ENCODE results near the gene IZUMO4. TPM values are rescaled to one million over a fixed set of nuclear protein-coding genes. Genes with fewer than 3 reads are reported as not detected.
"Not testable (repeated sequence)": the region's sequence is repeated elsewhere in the genome, so short reads cannot be mapped to it uniquely, and the experiment has no call there.

The IZUMO4 gene
- total RNA-seq, 1 experiment from 2014 or later, result 1.3 TPM

GRCh38 chr19:2081873-2082810, 14.6 kb upstream of the IZUMO4 start:
- DNase-seq (ENCODE audit: low spot score), result no peak

- DNase-seq (ENCODE audit: low spot score), result no peak
These were observed 13.4 kb upstream of the IZUMO4 start for GRCh38 chr19:2083174-2083854.

GRCh38 chr19:2084993-2085720, 11.6 kb upstream of the IZUMO4 start:
- DNase-seq (ENCODE audit: low spot score), result peak; percentile 71

GRCh38 chr19:2086695-2087620, 9.8 kb upstream of the IZUMO4 start:
- not testable (repeated sequence) for DNase-seq (ENCODE audit: low spot score)

GRCh38 chr19:2087621-2088100, 9.1 kb upstream of the IZUMO4 start:
- DNase-seq (ENCODE audit: low spot score), result no peak

- no peak for DNase-seq (ENCODE audit: low spot score)
These were observed 7.6 kb upstream of the IZUMO4 start for GRCh38 chr19:2089001-2089711.

GRCh38 chr19:2089727-2090053, 7.0 kb upstream of the IZUMO4 start:
- DNase-seq (ENCODE audit: low spot score), result no peak

GRCh38 chr19:2091926-2092525, 4.7 kb upstream of the IZUMO4 start:
- not testable (repeated sequence) for DNase-seq (ENCODE audit: low spot score)

GRCh38 chr19:2096034-2096479, 658 bp upstream of the IZUMO4 start, which contains the start of gene MOB3A:
TSS of gene MOB3A (minus strand) at chr19:2096326. CDS start at chr19:2078560, 17,766 bp downstream.
- peak; percentile 83 for DNase-seq (ENCODE audit: low spot score)

GRCh38 chr19:2097203-2097885, 629 bp downstream of the IZUMO4 start:
- no peak for DNase-seq (ENCODE audit: low spot score)

GRCh38 chr19:2097886-2098327, 1.2 kb downstream of the IZUMO4 start:
- no peak for DNase-seq (ENCODE audit: low spot score)

- DNase-seq (ENCODE audit: low spot score), result no peak
These were observed 2.4 kb downstream of the IZUMO4 start for GRCh38 chr19:2099054-2099501.

- no peak for DNase-seq (ENCODE audit: low spot score)
These were observed 3.4 kb downstream of the IZUMO4 start for GRCh38 chr19:2099937-2100718.

GRCh38 chr19:2100719-2101061, 4.0 kb downstream of the IZUMO4 start:
- no peak for DNase-seq (ENCODE audit: low spot score)

- no peak for DNase-seq (ENCODE audit: low spot score)
These were observed 5.0 kb downstream of the IZUMO4 start for GRCh38 chr19:2101417-2102335.

- no peak for DNase-seq (ENCODE audit: low spot score)
These were observed 6.5 kb downstream of the IZUMO4 start for GRCh38 chr19:2103045-2103707.

All from H4 (cell line).